Left ventricle myocardium superior (tissue), 1 donor: Measurements from ENCODE around the gene AGTPBP1. TPM values are rescaled to one million over a fixed set of nuclear protein-coding genes. Genes with fewer than 3 reads are reported as not detected.
"Not testable (repeated sequence)": the region's sequence is repeated elsewhere in the genome, so short reads cannot be mapped to it uniquely, and the experiment has no call there.

ENCODE experiments used
- ATAC-seq: fragments of 200-7000 bp; cut with Tn5 transposase; one replicate; pipeline ENCODE4 v1.9.1; 2020; ENCODE audit warnings: mild to moderate bottlenecking, moderate library complexity
- DNase-seq: peaks from one replicate; pipeline ENCODE4 v3.0.0-alpha.2; 2020
- intact Hi-C: fragments of 100-400 bp; cut with micrococcal nuclease; formaldehyde crosslinking; loops from one replicate; pipeline ENCODE4 v1.11.0; 2022
- total RNA-seq: library from RNA; stranded (reverse); fragmentation: NEBNext Ultra II Directional; extraction: Animal tissue kit (Norgen Biotek cat#: 25700); gene quantifications from one replicate; pipeline ENCODE4 v1.2.1, GENCODE V29; 2021
- donor health status: DM: no; HTN: yes; CAD: no; lungs with severe emphysema.

AGTPBP1 gene
- total RNA-seq, 1 donor from 2014 or later, result 64.4 TPM

DNA sequence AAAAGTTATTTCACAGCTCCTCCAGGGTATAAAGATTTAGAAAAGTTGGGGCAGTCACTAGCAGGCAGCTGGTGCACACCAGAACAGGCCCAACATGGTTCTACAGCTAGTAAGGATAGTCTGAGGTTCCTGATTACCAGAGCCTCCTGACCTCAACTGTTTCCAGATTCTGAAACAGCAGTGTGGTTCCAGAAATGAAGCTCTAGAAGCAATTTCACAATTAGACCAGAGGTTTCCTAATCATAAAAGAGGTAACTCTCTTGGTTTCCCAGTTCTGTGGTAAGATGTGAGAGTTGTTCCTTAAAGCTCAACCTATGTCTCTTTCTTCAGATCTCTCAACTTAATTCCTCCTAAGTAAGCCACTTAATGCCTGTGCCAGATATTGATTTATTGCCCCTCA is 11.9 kb downstream of the AGTPBP1 start:
- DNase-seq (no peak), ATAC-seq (peak; percentile 45)
- intact Hi-C loops, result loop anchor here (10.0 kb wide), 1 partner anchor 625 kb away; the partner anchor contains the start of gene TUT7

DNA sequence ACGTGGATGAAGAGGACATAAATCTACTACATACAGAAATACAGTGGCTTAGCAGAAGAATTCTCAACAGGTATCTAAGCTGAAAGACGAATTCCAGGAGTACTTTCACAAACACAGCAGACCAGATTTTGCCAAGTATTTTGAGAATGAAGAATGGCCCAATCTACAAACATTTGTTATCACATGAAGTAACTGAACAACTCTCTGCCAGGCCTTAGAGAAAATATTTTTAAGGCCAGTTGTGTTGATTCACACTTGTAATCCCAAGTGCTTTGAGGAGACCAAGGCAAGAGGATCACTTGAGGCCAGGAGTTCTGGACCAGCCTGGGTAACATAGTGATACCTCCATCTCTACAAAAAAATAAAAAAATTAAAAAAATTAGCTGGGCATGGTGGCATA is 14.3 kb downstream of the AGTPBP1 start:
- intact Hi-C loops, result no loop called here
- no peak for ATAC-seq
- DNase-seq, result no peak

- intact Hi-C loops, result no loop called here
- DNase-seq (no peak), ATAC-seq (no peak)
Measured at GRCh38 chr9:85726737-85727136, 15.0 kb downstream of the AGTPBP1 start.

DNA sequence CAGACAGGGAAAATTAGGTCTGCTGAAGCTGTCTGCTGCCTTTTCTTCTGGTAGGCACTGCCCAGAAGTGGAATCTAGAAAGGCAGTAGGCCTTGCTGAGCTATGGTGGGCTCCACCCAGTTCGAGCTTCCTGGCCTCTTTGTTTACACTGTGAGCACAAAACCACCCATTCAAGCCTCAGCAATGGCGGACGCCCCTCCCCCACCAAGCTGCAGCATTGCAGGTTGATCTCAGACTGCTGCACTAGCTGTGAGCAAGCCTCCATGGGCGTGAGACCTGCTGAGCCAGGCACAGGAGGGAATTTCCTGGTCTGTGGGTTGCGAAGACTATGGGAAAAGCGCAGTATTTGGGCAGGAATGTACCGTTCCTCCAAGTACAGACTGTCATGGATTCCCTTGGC is 18.5 kb downstream of the AGTPBP1 start:
- ATAC-seq, result no peak
- peak; percentile 31 for DNase-seq
- intact Hi-C loops, result no loop called here

- intact Hi-C loops, ATAC-seq, DNase-seq: not testable (repeated sequence)
Measured at GRCh38 chr9:85719411-85719810, 22.3 kb downstream of the AGTPBP1 start.

DNA sequence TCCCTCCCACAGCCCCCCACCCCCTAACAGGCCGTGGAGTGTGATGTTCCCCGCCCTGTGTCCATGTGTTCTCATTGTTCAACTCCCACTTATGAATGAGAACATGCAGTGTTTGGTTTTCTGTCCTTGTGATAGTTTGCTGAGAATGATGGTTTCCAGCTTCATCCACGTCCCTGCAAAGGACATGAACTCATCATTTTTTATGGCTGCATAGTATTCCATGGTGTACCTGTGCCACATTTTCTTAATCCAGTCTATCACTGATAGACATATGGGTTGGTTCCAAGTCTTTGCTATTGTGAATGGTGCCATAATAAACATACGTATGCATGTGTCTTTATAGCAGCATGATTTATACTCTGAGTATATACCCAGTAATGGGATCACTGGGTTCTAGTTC is 23.9 kb downstream of the AGTPBP1 start:
- intact Hi-C loops, DNase-seq, ATAC-seq: not testable (repeated sequence)

GRCh38 chr9:85717220-85717619 is 24.5 kb downstream of the AGTPBP1 start:
- intact Hi-C loops, result no loop called here
- no peak for DNase-seq
- no peak for ATAC-seq

GRCh38 chr9:85716031-85716877 is 25.5 kb downstream of the AGTPBP1 start:
- ATAC-seq (no peak), DNase-seq (no peak)
- intact Hi-C loops, result no loop called here

GRCh38 chr9:85715587-85715986 is 26.2 kb downstream of the AGTPBP1 start:
- intact Hi-C loops, result no loop called here
- DNase-seq (no peak), ATAC-seq (peak; percentile 46)

DNA sequence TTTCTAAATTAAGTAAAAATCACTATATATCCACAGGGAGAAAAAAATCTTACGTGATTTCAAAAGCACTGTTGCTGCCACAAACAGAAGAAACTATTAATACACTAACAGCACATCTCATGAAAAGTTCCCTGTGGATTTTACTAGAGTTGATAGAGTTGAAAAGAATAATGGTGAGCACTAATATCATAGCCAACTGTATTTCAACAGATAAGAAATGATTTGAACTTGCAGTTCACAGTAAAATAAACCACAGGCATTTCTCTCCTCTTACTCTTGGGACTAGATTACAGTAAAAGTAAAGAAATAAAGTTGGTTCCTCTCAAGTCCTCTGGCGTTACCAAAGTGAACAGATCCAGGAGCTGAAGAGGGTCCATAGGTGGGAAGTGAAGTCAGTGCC is 27.9 kb downstream of the AGTPBP1 start:
- no peak for ATAC-seq
- intact Hi-C loops, result no loop called here
- DNase-seq, result no peak

DNA sequence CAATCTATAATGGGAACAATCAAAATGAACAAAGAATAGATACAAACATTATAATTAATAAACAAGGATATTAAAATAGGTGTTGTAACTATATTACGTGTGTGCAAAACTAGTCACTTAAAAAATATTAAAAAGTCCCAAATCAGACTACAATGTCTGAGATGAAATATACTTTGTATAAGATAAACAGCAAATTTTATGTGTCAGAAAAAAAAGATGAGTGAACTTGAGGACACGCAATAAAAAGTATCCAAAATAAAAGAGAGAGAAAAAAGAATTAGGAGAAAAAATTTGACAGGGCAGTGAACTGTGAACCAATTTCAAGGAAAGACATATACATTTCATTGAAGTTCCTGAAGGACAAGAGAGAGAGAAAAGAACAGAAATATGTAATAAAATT is 37.0 kb downstream of the AGTPBP1 start:
- DNase-seq, result no peak
- ATAC-seq, result no peak

DNA sequence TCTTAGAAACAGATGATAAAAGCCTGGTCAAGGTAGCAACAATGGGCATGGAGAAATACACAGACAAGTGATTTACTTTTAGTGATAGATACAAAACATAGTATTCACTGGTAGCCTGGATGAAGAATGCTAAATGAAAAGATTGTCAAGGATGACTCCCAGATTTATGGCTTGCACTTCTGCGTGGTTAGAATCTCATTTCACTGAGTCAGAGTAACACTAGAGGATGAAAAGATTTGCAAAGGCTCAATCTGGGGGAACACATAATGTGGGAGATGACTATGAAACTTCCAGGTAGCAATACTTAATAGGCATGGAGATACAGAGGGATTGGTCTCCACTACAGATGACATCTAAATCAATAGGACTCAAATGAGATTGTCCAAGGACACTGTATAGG is 38.4 kb downstream of the AGTPBP1 start:
- intact Hi-C loops, result loop anchor here (5.0 kb wide), 1 partner anchor 79 kb away; no protein-coding TSS in a partner anchor
- ATAC-seq, result no peak
- no peak for DNase-seq

More for the DNA sequence above, 37.0 kb downstream of the AGTPBP1 start:
- intact Hi-C loops, result loop anchor here (5.0 kb wide), 1 partner anchor 78 kb away; no protein-coding TSS in a partner anchor

- intact Hi-C loops, result loop anchor here (5.0 kb wide), 1 partner anchor 79 kb away; no protein-coding TSS in a partner anchor
- ATAC-seq (peak; percentile 78), DNase-seq (no peak)
Measured at GRCh38 chr9:85702726-85703289, 38.9 kb downstream of the AGTPBP1 start.

- intact Hi-C loops, result loop anchor here (5.0 kb wide), 1 partner anchor 80 kb away; no protein-coding TSS in a partner anchor
- ATAC-seq, result no peak
- no peak for DNase-seq
Measured at GRCh38 chr9:85702191-85702590, 39.6 kb downstream of the AGTPBP1 start.

DNA sequence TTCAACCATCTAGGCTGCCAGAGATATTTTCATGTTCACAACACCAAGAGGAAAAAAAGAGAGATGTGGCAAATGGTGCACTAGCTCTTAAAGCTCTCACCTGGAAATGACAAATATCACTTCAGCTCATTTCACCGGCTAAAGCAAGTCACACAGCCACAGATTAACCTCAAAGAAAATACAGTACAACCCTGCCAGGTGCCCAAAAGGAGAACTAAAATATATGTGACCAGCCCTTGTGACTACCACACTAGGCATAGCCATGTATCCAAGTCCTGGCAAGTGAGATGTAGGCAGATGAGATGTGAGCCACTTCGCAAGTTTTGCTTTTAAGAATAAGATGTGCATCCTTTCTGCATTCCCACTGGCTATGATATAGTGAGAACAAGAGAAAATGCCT is 41.4 kb downstream of the AGTPBP1 start:
- no peak for ATAC-seq
- intact Hi-C loops, result loop anchor here (5.0 kb wide), 1 partner anchor 82 kb away; no protein-coding TSS in a partner anchor
- no peak for DNase-seq

- DNase-seq (no peak), ATAC-seq (no peak)
Measured at GRCh38 chr9:85688361-85688760, 53.4 kb downstream of the AGTPBP1 start.

DNA sequence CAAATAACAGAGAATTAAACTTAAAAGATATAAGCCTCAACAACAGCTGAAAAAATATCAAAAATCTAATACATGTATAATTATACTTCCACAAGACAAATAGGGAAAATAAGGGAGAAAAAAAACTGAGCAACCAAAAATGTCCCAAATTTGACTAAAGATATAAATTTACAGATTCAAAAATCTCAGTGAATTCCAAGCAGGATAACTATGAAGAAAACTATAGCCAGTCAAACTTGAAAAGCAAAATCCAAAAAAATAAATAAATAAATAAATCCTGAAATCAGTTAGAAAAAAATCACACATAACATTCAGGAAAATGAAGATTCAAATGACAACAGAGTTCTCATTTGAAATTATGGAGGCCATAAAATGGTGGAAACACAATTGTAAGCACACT is 56.7 kb downstream of the AGTPBP1 start:
- DNase-seq (no peak), ATAC-seq (no peak)
- intact Hi-C loops, result no loop called here

More at GRCh38 chr9:85688361-85688760, 53.4 kb downstream of the AGTPBP1 start:
- intact Hi-C loops, result no loop called here

DNA sequence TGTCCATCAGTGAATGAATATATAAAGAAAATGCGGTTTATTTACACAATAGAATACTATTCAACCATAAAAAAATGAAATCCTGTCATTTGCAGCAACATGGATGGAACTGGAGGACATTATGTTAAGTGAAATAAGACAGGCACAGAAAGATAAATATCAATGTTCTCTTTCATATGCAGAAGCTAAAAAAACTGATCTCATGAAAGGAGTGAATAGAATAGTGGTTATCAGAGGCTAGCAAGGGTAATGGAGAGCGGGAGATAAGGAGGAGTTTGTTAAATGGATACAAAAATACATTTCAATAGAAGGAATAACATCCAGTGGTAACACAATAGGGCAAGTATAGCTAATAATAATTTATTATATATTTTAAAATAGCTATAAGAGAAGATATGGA is 65.0 kb downstream of the AGTPBP1 start:
- no peak for DNase-seq
- ATAC-seq, result no peak
- intact Hi-C loops, result no loop called here

DNA sequence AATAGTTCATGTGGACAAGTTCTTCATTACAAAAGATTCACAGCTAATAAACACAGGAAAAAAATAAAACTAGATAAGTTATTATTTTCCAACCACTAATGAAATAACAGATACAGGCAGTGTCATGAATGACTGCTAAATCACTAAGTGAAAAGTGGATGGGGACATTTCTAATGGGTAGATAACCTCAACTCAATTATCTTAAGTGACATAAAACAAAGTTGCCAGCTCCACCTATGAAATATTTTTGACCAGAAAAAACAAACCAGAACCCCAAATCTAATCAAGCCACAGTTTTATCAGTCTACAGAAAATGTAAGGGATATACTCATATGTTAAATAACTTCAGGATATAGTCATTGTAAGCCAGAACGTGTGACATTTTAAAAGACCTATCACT is 74.4 kb downstream of the AGTPBP1 start:
- no peak for ATAC-seq
- intact Hi-C loops, result no loop called here
- no peak for DNase-seq

GRCh38 chr9:85666086-85666485 is 75.7 kb downstream of the AGTPBP1 start:
- intact Hi-C loops, result no loop called here
- ATAC-seq (no peak), DNase-seq (no peak)
